ENCODE measurements around the gene IFI16.
"Not testable (repeated sequence)": the region's sequence is repeated elsewhere in the genome, so short reads cannot be mapped to it uniquely, and the experiment has no call there.

The IFI16 gene

GRCh38 chr1:159008744-159009188, 941 bp upstream of the IFI16 start:
- DNase-seq = peak; percentile 67

GRCh38 chr1:159009287-159009686, 420 bp upstream of the IFI16 start:
- DNase-seq = no peak

- DNase-seq = no peak
Observed at GRCh38 chr1:159010391-159010790, 684 bp downstream of the IFI16 start.

DNA sequence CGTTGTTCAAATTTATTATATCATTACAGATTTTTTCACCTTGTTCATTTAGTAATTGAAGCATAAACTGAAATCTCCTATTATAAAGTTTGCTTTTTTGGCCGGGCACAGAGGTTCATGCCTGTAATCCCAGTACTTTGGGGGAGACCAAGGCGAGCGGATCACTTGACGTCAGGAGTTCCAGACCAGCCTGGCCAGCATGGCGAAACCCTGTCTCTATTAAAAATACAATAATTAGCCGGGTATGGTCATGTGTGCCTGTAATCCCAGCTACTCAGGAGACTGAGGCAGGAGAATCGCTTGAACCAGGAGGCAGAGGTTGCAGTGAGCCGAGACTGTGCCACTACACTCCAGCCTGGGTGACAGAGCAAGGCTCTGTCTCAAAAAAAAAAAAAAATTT, 1.3 kb downstream of the IFI16 start:
- not testable (repeated sequence) for DNase-seq

- no peak for DNase-seq
Observed at GRCh38 chr1:159011751-159012150, 2.0 kb downstream of the IFI16 start.

- peak; percentile 48 for DNase-seq
Observed at GRCh38 chr1:159012495-159012894, 2.8 kb downstream of the IFI16 start.

DNA sequence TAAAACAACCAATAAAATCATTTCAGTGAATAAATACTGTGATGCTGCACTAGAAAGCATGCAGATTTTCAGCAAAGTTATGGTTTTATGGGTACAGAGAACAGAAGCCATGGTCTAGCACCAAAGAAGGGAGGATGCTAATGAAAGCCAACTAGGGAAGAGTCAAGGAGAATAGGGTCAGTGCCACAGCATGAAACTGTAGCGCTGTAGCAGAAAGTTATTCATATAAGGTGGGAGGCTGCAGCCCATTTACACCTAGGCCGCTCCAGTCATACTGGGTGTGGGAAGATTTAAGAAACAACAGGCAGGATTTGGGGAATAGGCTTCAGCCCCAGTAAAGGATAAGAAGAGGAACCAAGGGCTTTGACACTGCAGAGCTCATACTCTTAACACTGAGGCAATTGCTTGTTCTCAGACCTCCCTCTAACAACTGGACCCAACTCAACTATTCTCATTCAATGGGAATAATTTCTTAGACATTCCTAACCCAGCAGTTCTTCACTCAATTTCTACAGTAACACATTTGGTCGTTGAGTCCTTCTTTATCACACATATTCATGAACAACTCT, 4.4 kb downstream of the IFI16 start:
- DNase-seq = no peak

GRCh38 chr1:159014851-159015250, 5.1 kb downstream of the IFI16 start:
- no peak for DNase-seq

DNA sequence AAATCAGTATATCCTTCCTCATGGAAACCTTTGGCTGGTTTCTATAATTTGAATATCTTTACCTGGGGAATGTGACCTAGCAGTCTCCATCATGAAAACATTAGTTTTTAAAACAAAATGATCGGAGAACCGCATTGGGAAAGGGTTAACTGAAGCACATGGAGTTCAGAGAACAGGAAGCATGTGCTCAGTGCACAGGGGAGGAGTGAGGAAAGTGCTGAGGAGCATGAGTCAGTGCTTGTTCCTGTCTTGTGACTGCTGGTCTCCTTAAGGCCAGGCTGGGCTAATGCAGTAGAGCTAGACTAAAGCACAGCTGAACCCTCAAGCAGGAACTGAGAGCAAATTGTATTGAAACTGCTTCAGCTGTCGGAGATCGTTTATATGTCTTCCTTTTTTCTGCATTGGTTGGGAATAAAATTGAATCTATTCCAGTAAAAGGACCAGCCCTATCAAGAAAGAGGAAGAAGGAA, 5.8 kb downstream of the IFI16 start:
- DNase-seq = peak; percentile 88

DNA sequence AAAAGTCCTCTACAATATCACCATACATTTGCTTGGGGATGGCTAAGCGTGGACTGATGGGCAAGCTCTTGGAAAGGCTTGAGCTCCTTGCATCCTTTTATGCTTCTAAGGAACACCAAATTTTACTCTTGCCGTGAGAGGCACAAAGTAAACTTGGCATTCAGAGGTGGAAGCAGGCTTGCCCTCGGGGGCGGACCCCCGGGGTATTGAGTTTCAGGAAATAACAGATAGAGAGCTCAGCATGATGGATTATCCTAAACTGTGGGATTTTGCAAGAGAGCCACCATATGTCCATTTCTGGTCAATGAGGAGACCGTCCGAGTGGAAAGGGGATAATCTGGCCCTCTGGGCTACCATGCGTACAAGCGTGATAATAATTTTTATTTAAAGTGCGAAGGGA, 14.0 kb downstream of the IFI16 start:
- DNase-seq = no peak

DNA sequence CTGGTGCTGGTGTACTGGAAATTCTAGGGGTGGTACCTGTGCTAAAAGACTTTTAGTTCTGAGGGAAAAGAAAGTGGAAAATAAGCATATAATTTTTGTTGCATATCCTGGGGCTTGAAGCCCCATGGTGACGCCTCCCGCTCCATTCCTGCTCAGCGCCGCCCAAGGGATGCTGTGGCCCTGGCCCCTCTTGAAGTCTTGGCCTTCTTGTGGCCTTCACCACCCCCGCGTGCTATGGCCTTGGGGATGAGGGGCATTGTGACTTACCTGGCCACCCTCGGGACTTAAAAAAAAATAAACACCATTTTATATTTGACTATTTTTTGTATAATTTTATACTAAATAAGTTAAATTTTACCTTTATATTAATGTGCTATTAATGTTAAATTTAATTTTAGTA, 15.3 kb downstream of the IFI16 start:
- no peak for DNase-seq

DNA sequence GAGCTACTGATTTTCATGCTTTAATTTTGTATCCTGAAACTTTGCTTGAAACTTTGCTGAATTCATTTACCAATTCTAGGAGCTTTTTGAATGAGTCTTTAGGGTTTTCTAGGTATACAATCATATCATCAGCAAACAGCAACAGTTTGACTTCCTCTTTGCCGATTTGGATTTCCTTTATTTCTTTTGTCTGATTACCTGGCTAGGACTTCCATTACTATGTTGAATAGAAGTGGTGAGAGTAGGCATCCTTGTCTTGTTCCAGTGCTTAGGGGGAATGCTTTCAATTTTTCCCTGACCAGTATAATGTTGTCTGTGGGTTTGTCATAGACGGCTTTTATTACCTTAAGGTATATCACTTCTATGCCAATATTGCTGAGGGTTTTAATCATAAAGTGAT, 17.1 kb downstream of the IFI16 start:
- not testable (repeated sequence) for DNase-seq

GRCh38 chr1:159030311-159030710, 20.6 kb downstream of the IFI16 start:
- DNase-seq = no peak

DNA sequence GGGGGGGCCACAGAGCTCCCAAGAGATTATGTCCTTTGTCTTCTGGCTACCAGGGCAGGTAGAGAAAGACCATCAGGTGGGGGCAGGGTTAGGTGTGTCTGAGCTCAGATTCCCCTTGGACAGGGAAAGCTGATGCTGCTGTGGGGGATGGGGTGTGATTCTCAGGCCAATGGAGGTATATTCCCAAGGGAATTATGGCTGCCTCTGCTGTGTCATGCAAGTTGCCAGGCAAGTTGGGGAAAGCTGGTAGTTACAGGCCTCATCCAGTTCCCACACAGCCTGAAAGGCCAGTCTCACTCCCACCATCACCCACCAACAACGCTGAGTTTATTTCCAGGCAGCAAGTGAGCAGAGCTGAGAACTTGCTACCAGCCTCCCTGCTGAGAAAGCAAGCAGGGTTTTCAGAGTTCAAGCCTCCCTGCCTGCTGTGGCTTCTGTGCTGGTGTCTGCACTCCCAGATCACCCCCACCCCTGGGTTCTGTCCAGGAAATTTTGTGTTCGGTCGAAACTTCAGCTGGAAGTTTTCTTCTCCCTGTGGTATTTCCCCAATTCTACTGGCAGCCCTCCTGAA, 21.3 kb downstream of the IFI16 start:
- DNase-seq = no peak

DNA sequence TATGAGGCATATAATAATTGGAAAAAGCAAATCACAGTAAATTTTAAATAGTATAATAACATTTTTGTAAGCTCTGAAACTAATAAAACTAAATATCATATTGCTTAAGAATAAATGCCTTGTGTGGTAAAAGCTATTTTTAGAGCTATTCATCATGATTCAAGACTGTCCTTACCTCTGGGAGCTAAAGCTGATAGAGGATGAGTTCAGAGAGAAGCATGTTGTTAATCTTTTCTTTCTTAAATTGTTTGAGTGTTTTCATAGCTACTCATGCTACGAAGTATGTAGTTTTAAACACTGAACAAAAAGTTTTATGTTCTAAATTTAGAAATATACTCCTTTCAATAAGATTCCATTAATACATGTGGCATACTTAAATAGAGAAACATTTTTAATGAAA, 30.5 kb downstream of the IFI16 start:
- no peak for DNase-seq

- no peak for DNase-seq
Observed at GRCh38 chr1:159040893-159041724, 31.4 kb downstream of the IFI16 start.

GRCh38 chr1:159046486-159046885, 36.8 kb downstream of the IFI16 start:
- DNase-seq = not testable (repeated sequence)

- no peak for DNase-seq
Observed at GRCh38 chr1:159051436-159051835, 41.7 kb downstream of the IFI16 start.

GRCh38 chr1:159054427-159054826, 44.7 kb downstream of the IFI16 start:
- no peak for DNase-seq

- DNase-seq = no peak
Observed at GRCh38 chr1:159055181-159055641, 45.5 kb downstream of the IFI16 start.

GRCh38 chr1:159056069-159056698, 46.5 kb downstream of the IFI16 start:
- DNase-seq = no peak

DNA sequence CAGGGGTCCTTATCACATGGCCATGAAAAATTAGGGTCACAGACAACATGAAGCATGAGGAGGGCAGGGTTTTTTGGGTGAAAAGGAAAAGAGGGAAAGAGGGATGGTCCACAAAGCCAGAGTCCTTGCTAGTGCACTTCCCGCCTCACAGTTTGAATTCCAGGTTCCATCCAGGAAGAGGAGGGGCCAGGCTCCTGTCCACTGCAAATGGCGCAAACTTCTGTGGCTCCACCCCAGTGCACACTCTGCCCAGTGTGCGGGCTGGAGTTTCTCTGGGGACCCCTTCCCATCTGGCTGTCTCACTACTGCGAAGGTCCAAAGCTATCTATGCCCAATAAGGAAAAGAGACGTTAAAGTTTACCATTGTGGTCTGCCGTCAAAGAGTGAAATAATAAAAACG, 49.0 kb downstream of the IFI16 start:
- no peak for DNase-seq

DNA sequence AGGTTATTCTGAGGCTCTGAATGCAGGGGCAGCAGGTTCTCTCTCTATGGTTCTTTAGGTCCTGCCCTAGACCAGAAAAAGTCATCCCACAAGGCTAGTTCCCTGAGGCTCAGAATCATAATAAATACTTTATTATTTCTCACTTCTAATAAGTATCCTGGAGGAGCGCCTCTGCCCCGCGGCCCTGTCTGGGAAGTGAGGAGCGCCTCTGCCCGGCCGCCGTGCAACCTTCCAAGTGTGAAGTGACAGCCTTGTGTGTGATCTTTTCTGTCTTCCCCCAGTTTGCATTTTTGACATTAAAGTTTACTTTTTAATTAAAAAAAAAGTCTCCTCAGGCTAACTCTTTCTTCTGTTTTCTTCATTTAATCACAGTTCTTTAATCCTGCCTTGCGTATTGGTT, 55.4 kb downstream of the IFI16 start:
- DNase-seq = no peak

- DNase-seq = no peak
Observed at GRCh38 chr1:159066108-159066507, 56.4 kb downstream of the IFI16 start.
